EH (cell line): Measurements from ENCODE around the gene DICER1.
A peak's percentile ranks its signal among the peaks of the same experiment; 100 is the strongest.
"Not testable (repeated sequence)": the region's sequence is repeated elsewhere in the genome, so short reads cannot be mapped to it uniquely, and the experiment has no call there.

ENCODE experiments used
- DNase-seq: peaks from one replicate; pipeline ENCODE4 v3.0.0-alpha.2; 2015; ENCODE audit warnings: low read depth

Gene DICER1

DNA sequence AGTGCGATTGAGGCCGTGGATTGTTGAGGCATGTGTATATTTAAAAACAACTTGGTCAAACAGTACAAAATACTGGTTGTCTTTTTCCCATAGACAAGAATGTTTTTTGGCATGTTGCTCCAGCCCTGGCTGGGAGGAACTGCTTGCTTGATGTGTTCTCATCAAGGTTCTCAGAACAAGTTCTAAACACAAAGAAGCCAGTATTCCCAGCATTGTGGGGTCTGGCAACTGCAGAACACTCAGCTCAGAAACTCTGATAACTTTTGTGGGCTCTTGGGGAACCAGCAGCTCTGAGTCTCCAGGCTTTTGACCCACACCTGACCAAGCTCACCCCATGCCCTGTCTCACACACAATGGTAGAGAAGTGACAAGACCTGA lies 27.1 kb upstream of the DICER1 start:
- DNase-seq = no peak

DNA sequence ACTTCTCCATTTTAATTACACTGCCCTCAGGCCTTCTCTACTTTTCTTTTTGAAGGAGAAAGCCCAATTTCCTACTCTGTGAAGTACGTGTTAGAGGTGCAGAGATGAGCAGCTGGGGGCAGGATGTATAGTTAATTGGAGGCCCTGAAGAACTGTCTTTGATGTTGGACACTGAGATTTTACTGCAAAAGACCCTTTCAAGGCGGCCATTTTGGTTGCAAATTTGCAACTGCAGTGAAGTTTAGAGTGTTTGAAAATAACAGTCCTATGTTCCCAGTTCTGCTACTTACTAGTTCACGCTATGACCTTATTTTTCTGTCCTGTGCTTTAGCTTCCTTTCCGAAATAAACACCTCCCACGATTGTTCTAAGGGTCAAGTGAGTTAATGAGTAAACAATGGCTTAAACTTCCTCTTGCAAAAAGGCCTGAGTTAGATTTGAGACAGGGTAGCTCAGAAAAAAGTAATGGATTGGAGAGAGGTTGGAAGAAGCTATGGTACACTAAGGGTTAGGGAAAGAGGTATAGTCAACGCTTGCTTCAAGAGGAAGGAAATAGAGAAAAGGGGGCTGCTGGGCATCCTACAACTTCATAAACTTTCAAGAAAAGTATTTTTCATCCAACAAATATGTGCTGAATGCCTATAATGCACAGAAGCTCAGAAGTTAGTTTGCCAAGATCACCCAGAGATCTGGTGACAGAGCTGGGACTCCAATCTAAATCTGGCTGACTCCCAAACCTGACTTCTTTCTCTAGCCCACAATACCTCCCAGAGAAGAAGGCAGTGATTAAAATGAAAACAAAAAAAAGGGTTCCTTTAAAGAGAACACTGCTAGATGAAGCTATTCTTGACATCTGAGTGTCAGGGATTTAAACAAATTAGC lies 26.4 kb upstream of the DICER1 start:
- peak; percentile 7 for DNase-seq

DNA sequence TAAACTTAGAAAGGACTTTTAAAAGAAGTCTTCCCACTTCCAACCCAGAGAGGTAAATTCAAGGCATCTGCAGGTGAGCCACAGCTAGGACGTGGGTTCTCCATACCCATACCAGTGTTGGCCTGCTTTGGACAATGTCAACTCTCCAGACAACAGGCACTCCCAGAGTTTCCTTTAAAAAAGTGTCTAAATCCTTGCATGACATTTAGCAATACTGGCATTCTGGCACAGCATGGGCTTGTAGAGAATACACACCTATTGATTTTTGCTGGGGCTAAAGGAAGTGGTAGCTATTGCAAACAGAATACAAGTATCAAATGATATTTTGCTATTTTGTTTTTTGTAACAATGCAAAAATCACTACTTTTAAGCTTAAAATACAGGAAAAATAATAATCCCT lies 25.8 kb upstream of the DICER1 start:
- DNase-seq = no peak

DNA sequence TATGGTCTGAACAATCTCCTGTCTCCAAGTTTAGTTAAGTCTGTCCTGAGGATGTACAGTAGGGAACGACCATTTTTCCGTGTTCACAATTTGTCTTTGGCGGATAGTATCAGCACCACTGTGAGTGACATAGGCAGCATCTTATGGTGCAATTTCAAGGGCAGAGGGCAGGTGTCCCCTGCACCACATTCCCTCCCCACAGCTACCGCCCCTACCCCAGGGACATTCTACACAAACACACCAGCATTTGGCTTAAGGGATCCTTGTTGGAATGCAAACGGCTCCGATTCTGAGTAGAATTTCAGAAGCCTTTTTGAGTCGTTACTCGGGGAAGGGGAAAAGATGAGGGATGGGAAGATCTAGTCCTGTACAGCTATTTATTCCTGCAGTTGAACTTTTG lies 25.1 kb upstream of the DICER1 start:
- DNase-seq = no peak

DNA sequence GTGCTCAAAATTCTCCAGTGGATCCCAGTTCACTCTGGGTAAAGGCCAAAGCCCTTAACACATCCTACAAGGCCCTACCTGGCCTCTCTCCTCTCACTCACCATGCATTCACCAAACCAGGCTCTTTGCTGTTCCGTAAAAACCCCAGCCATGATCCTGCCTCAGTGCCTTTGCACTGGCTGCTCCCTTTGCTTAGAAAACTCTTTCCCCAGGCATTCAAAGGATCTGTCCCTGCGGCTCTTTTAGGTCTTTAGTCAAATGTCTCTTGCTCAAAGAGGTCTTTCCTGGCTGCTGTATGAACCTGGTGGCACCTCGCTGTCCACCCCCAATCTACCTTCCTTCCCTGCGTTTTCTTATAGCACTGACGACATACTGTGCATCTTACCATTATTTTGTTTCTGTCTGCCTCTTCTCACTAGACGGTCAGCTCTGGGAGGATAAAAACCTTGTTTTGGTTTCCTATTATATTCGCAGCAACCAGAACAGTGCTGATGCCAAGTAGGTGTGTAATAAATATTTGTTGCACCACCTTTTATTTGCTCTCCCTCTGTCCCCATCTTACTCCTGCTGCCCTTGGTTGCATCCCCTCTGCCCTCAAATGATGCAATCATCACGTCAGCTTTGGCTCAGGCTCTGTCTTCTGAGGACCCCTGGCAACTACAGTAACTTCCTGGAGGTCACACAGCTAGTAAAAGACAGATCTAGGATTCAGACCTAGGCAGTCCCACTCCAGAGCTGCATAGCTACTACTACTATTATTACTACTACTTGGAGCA lies 23.8 kb upstream of the DICER1 start:
- no peak for DNase-seq

DNA sequence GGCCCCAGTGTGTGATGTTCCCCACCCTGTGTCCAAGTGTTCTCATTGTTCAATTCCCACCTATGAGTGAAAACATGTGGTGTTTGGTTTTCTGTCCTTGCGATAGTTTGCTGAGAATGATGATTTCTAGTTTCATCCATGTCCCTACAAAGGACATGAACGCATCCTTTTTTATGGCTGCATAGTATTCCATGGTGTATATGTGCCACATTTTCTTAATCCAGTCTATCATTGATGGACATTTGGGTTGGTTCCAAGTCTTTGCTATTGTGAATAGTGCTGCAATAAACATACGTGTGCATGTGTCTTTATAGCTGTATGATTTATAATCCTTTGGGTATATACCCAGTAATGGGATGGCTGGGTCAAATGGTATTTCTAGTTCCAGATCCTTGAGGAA lies 18.3 kb upstream of the DICER1 start:
- not testable (repeated sequence) for DNase-seq

DNA sequence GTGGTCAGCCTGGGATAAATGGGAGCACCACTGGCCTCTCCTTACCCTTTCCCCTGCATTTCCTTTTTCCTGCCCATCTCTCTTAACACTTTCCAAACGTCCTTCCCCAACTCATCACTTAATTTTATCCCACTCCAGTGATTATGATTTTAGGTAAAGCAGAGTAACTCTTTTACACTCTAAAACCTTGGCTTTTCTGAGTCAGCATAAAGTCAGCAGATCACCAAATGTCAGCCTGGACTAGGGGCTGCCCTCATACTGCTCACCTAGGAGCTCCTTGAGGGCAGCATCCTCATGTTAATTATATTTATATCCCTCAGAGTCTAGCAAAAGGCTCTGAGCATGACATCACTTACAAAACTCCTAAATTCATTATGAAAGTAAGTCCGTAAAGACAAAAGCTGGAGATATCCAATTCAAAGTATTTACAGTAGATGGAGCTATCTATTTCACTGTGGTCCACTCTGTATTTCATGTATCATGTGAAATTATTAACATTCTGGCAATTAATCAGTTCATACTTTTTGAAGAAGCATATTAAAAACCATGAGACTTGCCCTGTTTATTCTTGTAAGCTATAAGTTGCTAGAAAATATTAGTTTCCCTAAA lies 17.0 kb upstream of the DICER1 start:
- no peak for DNase-seq

DNA sequence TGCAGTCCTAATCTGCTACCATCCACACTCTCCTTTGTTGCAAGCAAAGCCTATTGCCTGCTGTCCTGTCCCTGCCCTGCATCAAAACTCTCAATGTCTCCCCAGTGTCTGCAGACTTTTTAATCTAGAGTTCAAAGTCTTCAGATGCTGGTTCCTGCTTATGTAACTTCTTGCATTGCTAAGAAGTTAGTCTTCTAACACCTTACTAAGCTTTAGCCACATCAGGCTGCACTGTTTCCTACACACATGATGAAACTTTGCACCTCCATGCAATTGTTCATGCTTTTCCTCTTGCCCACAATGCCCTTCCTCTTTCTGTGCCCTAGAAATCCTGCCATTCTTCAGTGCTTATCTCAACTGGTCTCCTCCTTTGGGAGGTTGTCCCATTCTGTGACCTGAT lies 16.2 kb upstream of the DICER1 start:
- no peak for DNase-seq

DNA sequence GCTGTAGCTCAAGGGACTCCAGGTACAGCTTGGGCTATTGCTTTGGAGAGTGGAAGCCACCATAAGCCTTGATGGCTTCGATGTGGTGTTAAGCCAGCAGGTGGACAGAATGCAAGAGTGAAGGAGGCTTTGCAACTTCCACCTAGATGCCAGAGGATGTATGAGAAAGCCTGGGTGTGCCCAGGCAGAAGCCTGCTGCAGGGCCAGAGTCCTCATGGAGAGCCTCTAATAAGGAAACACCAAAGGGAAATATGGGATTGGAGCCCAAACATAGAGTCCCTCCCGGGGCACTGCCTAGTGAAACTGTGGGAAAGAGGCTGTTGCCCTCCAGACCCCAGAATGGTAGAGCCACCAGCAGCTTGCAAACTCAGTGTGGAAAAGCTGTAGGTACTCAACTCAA lies 9.8 kb upstream of the DICER1 start:
- no peak for DNase-seq

DNA sequence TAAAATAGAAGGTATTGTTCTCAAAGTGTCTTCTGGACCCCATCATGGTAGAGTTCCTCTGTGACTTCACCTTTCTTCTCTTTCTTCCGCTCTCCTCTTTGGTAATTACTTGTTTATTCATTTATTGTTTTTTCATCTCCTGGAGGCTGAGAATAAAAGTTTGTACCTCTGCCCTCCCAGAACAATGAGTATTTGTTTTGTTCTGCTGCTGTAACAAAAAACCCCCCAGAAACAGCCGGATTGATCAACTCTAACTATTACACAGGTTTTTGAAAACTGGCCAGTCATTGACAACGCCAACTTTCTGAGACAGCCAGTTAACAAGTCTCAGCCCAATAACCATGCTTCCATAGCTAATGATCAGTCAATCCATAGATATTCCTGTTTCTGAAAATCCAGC lies 8.2 kb upstream of the DICER1 start:
- DNase-seq = no peak

DNA sequence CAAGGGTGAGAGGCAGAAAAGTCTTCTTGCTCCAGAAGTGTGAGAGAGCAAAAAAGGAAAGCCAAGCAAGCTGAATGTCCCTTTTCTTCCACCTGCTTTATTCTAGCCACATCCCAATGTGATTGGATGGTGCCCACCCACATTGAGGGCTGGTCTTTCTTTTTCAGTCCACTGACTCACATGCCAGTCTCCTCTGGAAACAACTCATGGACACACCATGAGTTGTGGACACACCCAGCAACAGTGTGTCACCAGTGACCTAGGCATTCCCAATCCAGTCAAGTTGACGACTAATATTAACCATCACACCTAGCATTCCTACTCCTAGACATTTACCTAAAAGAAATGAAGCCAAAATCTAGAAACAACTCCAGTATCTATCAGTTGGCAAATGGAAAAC lies 7.2 kb upstream of the DICER1 start:
- no peak for DNase-seq

DNA sequence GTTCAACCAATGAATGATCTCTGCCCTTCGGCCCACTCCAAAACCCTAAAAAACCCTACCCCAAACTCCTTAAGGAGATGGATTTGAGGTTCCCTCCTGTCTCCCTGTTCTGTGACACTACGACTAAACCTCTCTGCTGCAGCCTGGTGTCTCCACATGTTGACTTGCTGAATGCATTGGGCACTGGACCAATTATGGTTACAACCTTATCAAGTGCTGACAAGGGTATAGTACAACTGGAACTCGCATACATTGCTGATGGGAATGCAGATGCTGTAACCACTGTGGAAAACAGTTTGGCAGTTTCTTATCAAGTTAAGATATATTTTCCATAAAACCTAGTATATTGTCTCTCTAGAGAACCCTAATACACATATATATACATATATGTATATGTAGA lies 6.3 kb upstream of the DICER1 start:
- no peak for DNase-seq

DNA sequence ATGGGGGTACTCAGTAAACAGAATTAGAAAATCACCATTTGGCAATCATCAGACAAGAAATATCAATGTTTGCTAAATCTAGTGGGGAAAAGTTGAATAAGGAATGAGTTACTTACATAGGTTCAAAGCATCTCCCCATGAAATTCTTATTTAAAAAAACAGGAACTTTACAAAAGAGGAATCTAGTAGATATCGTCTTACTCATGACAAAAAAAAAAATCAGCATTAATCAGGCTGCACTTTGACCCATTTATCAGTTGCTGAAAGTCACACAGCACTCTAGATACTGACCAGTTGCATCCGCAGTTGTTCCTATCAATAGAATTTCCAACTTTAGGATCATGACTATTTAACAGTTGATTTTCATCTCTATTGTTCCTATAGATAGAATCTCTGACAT lies 5.8 kb upstream of the DICER1 start:
- DNase-seq = no peak

DNA sequence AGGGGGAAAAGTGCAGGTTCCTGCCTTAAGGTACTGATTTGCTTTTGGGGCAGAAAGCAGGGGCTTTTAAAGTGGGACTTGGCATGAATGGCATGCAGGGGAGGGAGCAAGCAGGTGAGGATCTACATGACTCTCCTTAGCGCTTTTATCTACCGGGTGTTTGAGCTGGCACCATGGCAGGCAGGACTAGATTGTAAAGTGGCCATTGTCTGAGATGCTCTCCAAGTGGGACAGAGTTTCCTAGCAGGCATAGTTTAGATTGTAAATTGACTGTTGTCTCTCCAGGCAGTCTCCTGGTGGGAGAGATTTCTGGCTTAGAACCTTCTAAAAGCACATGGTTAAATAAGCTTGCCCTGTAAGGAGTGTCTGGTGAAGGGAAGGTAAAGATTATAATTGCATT lies 5.3 kb upstream of the DICER1 start:
- no peak for DNase-seq

DNA sequence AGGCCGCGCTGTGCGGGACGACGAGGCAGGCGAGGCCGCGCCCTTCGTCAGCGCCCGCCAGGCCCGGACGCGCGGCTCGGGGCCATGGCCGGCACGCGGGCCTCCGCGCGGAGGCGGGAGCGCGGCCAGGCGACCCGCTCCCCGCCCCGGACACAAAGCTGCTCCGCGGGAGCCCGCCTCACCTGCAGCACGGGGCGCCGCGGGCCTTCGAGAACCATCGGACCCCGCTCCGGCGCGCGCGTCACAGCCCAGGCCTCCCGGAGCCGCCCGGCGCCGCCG lies 342 bp downstream of the DICER1 start:
- DNase-seq = no peak

DNA sequence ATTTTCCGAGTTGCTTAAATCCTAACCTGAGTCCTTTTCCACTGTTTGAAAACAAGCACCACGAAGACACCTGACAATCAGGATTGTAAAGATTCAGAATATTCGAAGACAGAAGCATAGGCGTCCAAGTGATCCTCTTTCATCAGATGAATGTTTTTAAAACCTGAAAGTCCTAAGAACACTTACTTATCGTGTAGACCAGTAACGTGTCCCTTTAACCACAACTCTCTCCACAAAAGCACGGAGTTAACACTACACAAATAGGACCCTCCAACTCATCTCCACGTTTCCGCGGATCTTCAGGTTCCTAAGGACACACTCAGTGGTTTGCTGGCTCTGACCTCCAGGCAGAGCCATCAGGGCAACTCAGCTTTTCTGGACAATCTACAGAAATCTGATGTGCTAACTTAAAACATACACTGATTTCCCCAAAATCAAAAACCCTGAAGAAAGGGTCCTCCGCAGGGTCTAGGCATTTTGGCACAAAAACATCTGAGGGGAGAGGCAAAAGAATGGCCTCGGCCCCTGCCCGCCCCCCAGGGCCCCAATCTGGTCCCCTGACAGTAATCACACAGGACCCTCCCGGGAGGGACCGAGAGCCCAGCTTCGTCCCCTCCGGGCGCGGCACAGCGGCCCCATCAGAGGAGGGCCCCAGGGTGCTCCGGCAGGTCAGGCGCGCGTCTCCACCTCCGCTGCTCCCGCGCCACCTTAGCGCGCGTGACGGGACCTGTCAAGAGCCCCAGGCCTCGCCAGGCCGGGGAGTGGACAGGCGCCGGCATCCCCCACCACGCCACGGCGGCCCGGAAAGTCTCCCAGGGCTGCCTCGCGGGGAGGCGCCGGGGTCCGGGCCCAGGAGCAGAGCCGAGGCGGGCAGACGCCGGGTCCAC lies 925 bp downstream of the DICER1 start:
- DNase-seq = peak; percentile 41

DNA sequence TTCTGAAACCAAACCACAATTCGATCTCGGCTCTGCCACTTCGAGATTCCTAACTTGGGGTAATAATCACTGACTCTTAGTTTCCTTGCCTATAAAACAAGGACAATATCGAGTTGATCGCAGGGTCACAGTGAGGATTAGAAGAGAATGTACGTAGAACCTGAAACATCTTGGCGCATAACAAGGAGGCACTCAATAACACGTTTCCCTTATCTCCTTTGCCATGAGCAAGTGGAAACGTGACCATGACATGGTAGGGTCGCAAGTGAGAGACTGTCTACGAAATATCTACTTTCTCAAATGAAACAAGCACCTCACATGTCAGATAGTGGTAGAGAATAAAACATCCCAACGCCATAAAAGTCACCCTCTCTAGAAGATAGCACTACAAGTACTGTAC lies 2.3 kb downstream of the DICER1 start:
- DNase-seq = no peak

DNA sequence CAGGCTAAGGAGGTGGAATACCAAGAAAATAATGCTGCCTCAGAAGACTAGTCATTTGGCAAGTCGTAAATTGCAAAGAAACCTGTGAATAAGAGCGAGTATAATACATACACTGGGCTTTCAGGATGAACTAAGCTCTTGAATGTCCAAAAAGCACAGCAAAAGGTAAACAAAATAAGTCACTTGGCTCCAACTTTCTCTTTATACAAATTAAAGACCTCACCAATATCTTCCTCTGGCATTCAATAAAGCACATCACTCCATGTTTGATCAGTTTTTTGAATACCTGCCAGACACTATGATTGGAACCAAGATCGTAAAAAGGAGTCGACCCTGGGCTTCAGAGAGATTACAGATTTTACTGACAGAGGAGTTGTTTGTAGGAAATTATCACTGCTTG lies 3.5 kb downstream of the DICER1 start:
- no peak for DNase-seq

DNA sequence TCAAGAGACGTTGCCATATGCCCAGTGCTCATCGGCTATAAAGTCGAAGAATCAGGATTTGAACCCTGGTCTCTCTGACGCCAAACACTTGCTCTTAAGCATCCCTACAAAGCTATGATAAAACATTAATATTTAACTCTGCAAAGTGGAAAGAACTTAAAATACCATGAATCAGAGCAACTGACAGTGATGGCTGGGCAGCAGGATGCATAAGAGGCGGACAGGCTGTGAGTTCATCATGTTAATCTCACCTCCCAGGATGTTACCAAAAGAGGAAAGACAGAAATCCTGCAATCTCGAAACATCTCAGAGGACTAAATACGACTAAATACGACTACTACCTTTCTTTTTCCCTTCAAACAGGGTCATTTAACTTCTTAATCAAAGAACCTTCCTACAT lies 5.8 kb downstream of the DICER1 start:
- DNase-seq = no peak

DNA sequence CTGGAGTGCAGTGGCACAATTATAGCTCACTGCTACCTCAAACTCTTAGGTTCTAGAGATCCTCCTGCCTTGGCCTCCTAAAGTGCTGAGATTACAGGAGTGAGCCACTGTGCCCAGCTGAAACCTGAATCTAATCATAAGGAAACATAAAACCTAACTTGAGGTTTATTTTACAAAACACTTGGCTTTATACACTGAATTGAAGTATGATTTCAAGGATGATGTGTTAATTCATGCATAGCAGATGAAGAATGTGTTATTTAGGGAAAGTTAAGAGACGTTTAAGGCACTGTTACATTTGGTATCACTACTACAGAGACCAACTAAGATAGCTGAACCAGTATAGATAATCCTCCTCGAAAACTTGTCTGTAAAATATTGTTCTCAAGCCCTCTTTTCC lies 6.4 kb downstream of the DICER1 start:
- DNase-seq = no peak

DNA sequence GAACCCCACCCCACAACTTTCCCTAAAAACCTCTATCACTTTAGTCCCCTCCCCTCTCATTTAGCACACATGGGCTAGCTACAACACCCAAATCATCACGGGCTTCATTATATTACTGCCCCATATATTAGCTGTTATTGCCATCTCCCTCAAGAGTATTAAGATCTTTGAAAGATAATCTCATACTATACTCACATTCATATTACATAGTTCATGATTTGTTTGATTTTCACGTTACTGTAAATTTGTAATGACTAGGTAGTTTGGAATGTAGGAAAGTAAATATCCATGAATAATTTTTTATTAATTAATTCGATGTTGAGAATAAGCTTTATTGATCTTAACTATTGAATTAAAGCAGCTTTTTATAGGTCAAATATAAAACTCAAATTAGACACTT lies 7.9 kb downstream of the DICER1 start:
- no peak for DNase-seq

DNA sequence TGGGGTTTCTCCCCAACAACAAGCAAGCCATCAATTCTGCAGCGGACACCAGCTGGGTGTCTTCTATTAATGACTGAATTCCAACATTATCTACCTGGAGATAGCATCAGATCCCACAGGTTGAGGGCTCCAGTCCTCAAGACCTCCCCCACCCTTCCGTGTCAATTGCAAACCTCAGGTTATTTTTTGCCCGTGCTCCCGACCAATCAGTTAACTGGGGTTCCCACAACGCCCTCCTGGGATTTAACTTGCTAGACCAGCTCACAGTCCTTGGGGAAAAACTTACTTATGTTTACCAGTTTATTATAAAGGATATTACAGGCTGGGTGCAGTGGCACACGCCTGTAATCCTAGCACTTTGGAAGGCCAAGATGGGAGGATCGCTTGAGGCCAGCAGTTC lies 9.7 kb downstream of the DICER1 start:
- DNase-seq = no peak
